Stomach (tissue), 4 donors: Measurements from ENCODE around the gene C2CD4D.
"Not testable (repeated sequence)": the region's sequence is repeated elsewhere in the genome, so short reads cannot be mapped to it uniquely, and the experiment has no call there.

Experiments
- CTCF ChIP-seq, 7 experiments: fragments of 450-650 bp in 4 of 7; fragments of 200-600 bp in 3 of 7; sonication (generic) in 3 of 7; IDR thresholded peaks; one replicate each; pipeline ENCODE4 v1.5.1; 2016 to 2019; ENCODE audit warnings: antibody characterized with exemption in 7 of 7, control low read depth in 2 of 7, mild to moderate bottlenecking in 1 of 7
- POLR2AphosphoS5 ChIP-seq, 3 donors: sonication (generic); formaldehyde crosslinking; IDR thresholded peaks; one replicate each; pipeline ENCODE4 v1.6.1; 2016; ENCODE audit warnings: antibody characterized with exemption in 3 of 3

- not testable (repeated sequence) for TF ChIP-seq CTCF, POLR2AphosphoS5 (IDR thresholded peaks at IDR 0.05)
Observed at GRCh38 chr1:151872776-151873175, 33.2 kb upstream of the C2CD4D start.
